GM12878 (cell line): ENCODE data around the gene VASP. TPM values are rescaled to one million over a fixed set of nuclear protein-coding genes. Genes with fewer than 3 reads are reported as not detected.

ENCODE experiments used
- ATF2 ChIP-seq: IDR thresholded peaks from 2 replicates; pipeline ENCODE4 v1.6.1; 2012; ENCODE audit warnings: low read length, inconsistent platforms
- CEBPB ChIP-seq, 2 experiments: fragments of 150-350 bp in 1 of 2; IDR thresholded peaks; 2 replicates each; pipeline ENCODE4 v1.6.1; 2012 to 2014; ENCODE audit warnings: low read depth in 2 of 2, low read length in 2 of 2, borderline replicate concordance in 1 of 2, inconsistent platforms in 1 of 2
- CREM ChIP-seq: IDR thresholded peaks from 2 replicates; pipeline ENCODE4 v1.6.1; 2014; ENCODE audit warnings: antibody characterized with exemption, low read depth
- E4F1 ChIP-seq: fragments of 450-650 bp; IDR thresholded peaks from 2 replicates; pipeline ENCODE4 v1.6.1; 2018; ENCODE audit warnings: borderline replicate concordance, mild to moderate bottlenecking; ENCODE audit not compliant: partially characterized antibody
- ESRRA ChIP-seq: IDR thresholded peaks from 2 replicates; pipeline ENCODE4 v1.6.1; 2012; ENCODE audit warnings: mild to moderate bottlenecking, low read length, improper control_type of control experiment
- EZH2 ChIP-seq: IDR thresholded peaks from 2 replicates; pipeline ENCODE4 v1.6.1; 2012; ENCODE audit warnings: low read depth, mild to moderate bottlenecking, control low read depth, inconsistent platforms, low read length, borderline replicate concordance; ENCODE audit not compliant: control insufficient read depth
- GATAD2B ChIP-seq: fragments of 450-650 bp; conservative IDR thresholded peaks from 2 replicates; pipeline ENCODE4 v1.6.1; 2017; ENCODE audit warnings: low read depth, mild to moderate bottlenecking, moderate library complexity
- HDAC2 ChIP-seq: fragments of 200-600 bp; sonication (generic); IDR thresholded peaks from 2 replicates; pipeline ENCODE4 v1.6.1; 2017
- MEF2B ChIP-seq: fragments of 450-650 bp; IDR thresholded peaks from 2 replicates; pipeline ENCODE4 v1.6.1; 2018; ENCODE audit warnings: mild to moderate bottlenecking, moderate library complexity; ENCODE audit not compliant: partially characterized antibody, poor library complexity, severe bottlenecking
- MYB ChIP-seq: fragments of 150-350 bp; IDR thresholded peaks from 2 replicates; pipeline ENCODE4 v1.6.1; 2014; ENCODE audit warnings: mild to moderate bottlenecking, low read depth, low read length, borderline replicate concordance
- NR2C1 ChIP-seq: fragments of 450-650 bp; IDR thresholded peaks from 2 replicates; pipeline ENCODE4 v1.6.1; 2017; ENCODE audit warnings: antibody characterized with exemption, mild to moderate bottlenecking, moderate library complexity
- NR2C2 ChIP-seq: IDR thresholded peaks from 2 replicates; pipeline ENCODE4 v1.6.1; 2011; ENCODE audit warnings: borderline replicate concordance, low read depth; ENCODE audit not compliant: control insufficient read depth, insufficient read length
- NR2F1 ChIP-seq: fragments of 450-650 bp; conservative IDR thresholded peaks from 2 replicates; pipeline ENCODE4 v1.6.1; 2017; ENCODE audit warnings: mild to moderate bottlenecking
- POLR2AphosphoS2 ChIP-seq: IDR thresholded peaks from 2 replicates; pipeline ENCODE4 v1.6.1; 2011; ENCODE audit warnings: low read depth, mild to moderate bottlenecking, low read length, improper control_type of control experiment, moderate library complexity
- RAD21 ChIP-seq: IDR thresholded peaks from 2 replicates; pipeline ENCODE4 v1.6.1; 2011; ENCODE audit warnings: mild to moderate bottlenecking, low read depth, low read length, moderate library complexity; ENCODE audit not compliant: insufficient read depth
- RBBP5 ChIP-seq: fragments of 200-600 bp; sonication (generic); conservative IDR thresholded peaks from 2 replicates; pipeline ENCODE4 v1.6.1; 2016
- SIX5 ChIP-seq: IDR thresholded peaks from 2 replicates; pipeline ENCODE4 v1.6.1; 2011; ENCODE audit warnings: mild to moderate bottlenecking, low read depth, low read length, moderate library complexity; ENCODE audit not compliant: severe bottlenecking
- WRNIP1 ChIP-seq: IDR thresholded peaks from 2 replicates; pipeline ENCODE4 v1.6.1; 2011; ENCODE audit warnings: low read depth, low read length, improper control_type of control experiment, borderline replicate concordance
- YY1 ChIP-seq: IDR thresholded peaks from 2 replicates; pipeline ENCODE4 v1.6.1; 2011; ENCODE audit warnings: low read depth, mild to moderate bottlenecking, low read length
- ZNF217 ChIP-seq: fragments of 450-650 bp; IDR thresholded peaks from 2 replicates; pipeline ENCODE4 v1.6.1; 2017; ENCODE audit warnings: antibody characterized with exemption, mild to moderate bottlenecking
- ZNF24 ChIP-seq: fragments of 450-650 bp; IDR thresholded peaks from 2 replicates; pipeline ENCODE4 v1.6.1; 2017; ENCODE audit warnings: antibody characterized with exemption, mild to moderate bottlenecking
- ZNF687 ChIP-seq: fragments of 450-650 bp; IDR thresholded peaks from 2 replicates; pipeline ENCODE4 v1.6.1; 2017; ENCODE audit warnings: mild to moderate bottlenecking, moderate library complexity
- polyA plus RNA-seq, 11 experiments: library from polyadenylated mRNA; depleted of rRNA in 4 of 11; unstranded in 6 of 11; stranded (reverse) in 5 of 11; fragments of >200 nt; fragmentation: Nextera tagmentation in 4 of 11; fragmentation: Illumina TruSeq in 1 of 11; extraction: Ambion mirVana in 4 of 11; extraction: Trizol in 1 of 11; gene quantifications; 1 replicate in 1 of 11; 2 replicates in 10 of 11; pipeline versions ENCODE4 v1.2.1 to v1.2.3, GENCODE V29; 2011 to 2016; ENCODE audit warnings: inconsistent platforms in 2 of 11, missing spikeins in 2 of 11, low read depth in 1 of 11
- total RNA-seq, 4 experiments: library from RNA; depleted of rRNA in 3 of 4; stranded (reverse); fragments of >200 nt in 3 of 4; fragmentation: Illumina TruSeq in 1 of 4; extraction: Trizol in 1 of 4; gene quantifications; 2 replicates each; pipeline versions ENCODE4 v1.2.1 to v1.2.3, GENCODE V29; 2013 to 2021

VASP gene
- total and polyA plus RNA-seq, 10 of the 15 experiments (the other 5 are each of a cell fraction or from before 2014, with no cell fraction given): 19.5 to 298 (median 84.8) TPM

- peak; percentile 77 for TF ChIP-seq ZNF687
- no peak for TF ChIP-seq RBBP5
- no peak for TF ChIP-seq ZNF24
- TF ChIP-seq CEBPB (IDR thresholded peaks at IDR 0.05; ENCODE audit: borderline replicate concordance in 1 of 2, low read depth in 2 of 2, low read length in 2 of 2): no peak
- TF ChIP-seq WRNIP1: no peak
- TF ChIP-seq E4F1: peak; percentile 70
- peak; percentile 34 for TF ChIP-seq CREM
- no peak for TF ChIP-seq ATF2
- TF ChIP-seq HDAC2: no peak
- TF ChIP-seq POLR2AphosphoS2: peak; percentile 90
- TF ChIP-seq ZNF217: no peak
- TF ChIP-seq ESRRA: no peak
- TF ChIP-seq NR2F1: peak; percentile 39
- no peak for TF ChIP-seq MYB
- TF ChIP-seq NR2C2: no peak
- TF ChIP-seq GATAD2B: peak; percentile 54; the same call in 1 of the 2 replicates
- TF ChIP-seq YY1: peak; percentile 61; the same call in 1 of the 2 replicates
- TF ChIP-seq SIX5: no peak
- TF ChIP-seq MEF2B: peak; percentile 78
- TF ChIP-seq RAD21: no peak
- TF ChIP-seq NR2C1: no peak
- no peak for TF ChIP-seq EZH2
These were observed at the start of gene VASP (continued) for GRCh38 chr19:45506989-45507871.
